Lung (tissue), 12 donors: ENCODE data around the gene GSAP. TPM values are rescaled to one million over a fixed set of nuclear protein-coding genes. Genes with fewer than 3 reads are reported as not detected.
A peak's percentile ranks its signal among the peaks of the same experiment; 100 is the strongest.

ENCODE experiments used
- ATAC-seq: fragments of 200-7000 bp; cut with Tn5 transposase; one replicate; pipeline ENCODE4 v1.9.1; 2020; ENCODE audit warnings: moderate number of reproducible peaks; ENCODE audit not compliant: insufficient read depth, low FRiP score
- DNase-seq, 3 donors: peaks; one replicate each; pipeline ENCODE4 v3.0.0-alpha.2; 2013 to 2017
- H3K27ac ChIP-seq, 2 donors: one replicate each; pipeline ENCODE4 v1.5.1; 2013; ENCODE audit warnings: mild to moderate bottlenecking in 2 of 2, moderate library complexity in 2 of 2, control low read depth in 1 of 2, inconsistent platforms in 1 of 2, low read depth in 1 of 2, low read length in 1 of 2
- H3K27me3 ChIP-seq, 3 donors: one replicate each; pipeline ENCODE4 v1.5.1; 2013; ENCODE audit warnings: low read length in 2 of 3; ENCODE audit not compliant: control insufficient read depth in 3 of 3, insufficient read depth in 3 of 3
- H3K36me3 ChIP-seq, 4 donors: one replicate each; pipeline ENCODE4 v1.5.1; 2013; ENCODE audit warnings: low read length in 4 of 4, mild to moderate bottlenecking in 1 of 4, moderate library complexity in 1 of 4; ENCODE audit not compliant: control insufficient read depth in 4 of 4, insufficient read depth in 4 of 4
- H3K4me1 ChIP-seq, 5 donors: one replicate each; pipeline ENCODE4 v1.5.1; 2013; ENCODE audit warnings: low read length in 5 of 5, mild to moderate bottlenecking in 2 of 5, moderate library complexity in 1 of 5; ENCODE audit not compliant: control insufficient read depth in 5 of 5, insufficient read depth in 5 of 5
- H3K4me3 ChIP-seq: one replicate; pipeline ENCODE4 v1.5.1; 2013; ENCODE audit warnings: mild to moderate bottlenecking, control low read depth, moderate library complexity
- H3K9ac ChIP-seq, 2 donors: one replicate each; pipeline ENCODE4 v1.5.1; 2013; ENCODE audit warnings: low read length in 2 of 2, control low read depth in 1 of 2; ENCODE audit not compliant: insufficient read depth in 1 of 2
- H3K9me3 ChIP-seq, 4 donors: one replicate each; pipeline ENCODE4 v1.5.1; 2013; ENCODE audit warnings: low read length in 3 of 4, mild to moderate bottlenecking in 1 of 4, moderate library complexity in 1 of 4; ENCODE audit not compliant: control insufficient read depth in 4 of 4, insufficient read depth in 3 of 4
- WGBS, 2 donors: extraction: QIAGEN DNeasy Blood & Tissue Kit; methylation state at CpG; one replicate each; pipeline ENCODE4 v1.1.7; 2013; 5-methylcytosine and 5-hydroxymethylcytosine counted together
- polyA plus RNA-seq, 2 donors: library from polyadenylated mRNA; stranded (reverse); fragments of 200-250 nt; gene quantifications; one replicate each; pipeline ENCODE4 v1.2.1, GENCODE V29; 2013
- total RNA-seq, 2 donors: library from RNA; depleted of rRNA in 1 of 2; stranded (reverse); fragments of >200 nt in 1 of 2; gene quantifications; one replicate each; pipeline ENCODE4 v1.2.1, GENCODE V29; 2014 to 2021
- TF ChIP-seq, protein P1 (sequence below): IDR thresholded peaks from 2 replicates; pipeline ENCODE4 v1.5.1; 2012; ENCODE audit warnings: mild to moderate bottlenecking; ENCODE audit errors: control extremely low read depth, extremely low read depth
- donor health status: control.
- donor health status: control.
- donor health status: Bipolar disorder and iron deficiency.
- donor health status: healthy.
- donor health status: DM: yes; HTN: yes; CAD: no.

Gene GSAP
- total and polyA plus RNA-seq, 4 donors = 26.4 to 99.3 (median 57.4) TPM

DNA sequence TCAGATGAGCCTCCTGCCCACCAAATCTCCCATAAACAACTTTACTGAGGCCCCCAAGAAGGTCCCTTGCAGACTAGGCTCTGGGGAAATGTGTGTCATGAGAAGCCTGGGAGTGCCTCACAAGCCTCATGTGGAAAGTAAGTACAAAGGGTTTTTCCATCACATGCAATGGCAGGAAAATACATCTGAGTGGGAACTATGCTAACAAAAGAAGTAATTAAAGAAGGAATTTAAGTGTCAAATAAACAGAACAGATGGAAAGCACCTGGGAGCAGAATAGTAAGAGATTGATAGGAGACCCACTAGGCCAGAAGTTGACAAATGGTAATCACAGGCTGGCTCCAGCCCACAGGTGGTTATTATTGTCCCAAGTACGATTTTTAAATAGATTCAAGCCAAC lies 20.5 kb downstream of the GSAP start:
- Histone ChIP-seq H3K27ac (no peak overlapping the region), H3K9me3 (no peaks in the 10 kb centered on the region), H3K4me3 (no peak overlapping the region), H3K36me3 (peaks cover 0 to 6% (median 0%) of the 10 kb centered on the region in 4 donors), H3K9ac (no peak overlapping the region), H3K4me1 (peaks cover 0 to 4% (median 0%) of the 10 kb centered on the region in 5 donors), H3K27me3 (no peaks in the 10 kb centered on the region)
- 70 to 96% methylated on average over 1 of the region's 1 CpG for WGBS, 2 donors
- ATAC-seq (no peak), DNase-seq (peak in 2 of 3 donors; percentile 19 to 54)
- TF ChIP-seq, protein P1, sequence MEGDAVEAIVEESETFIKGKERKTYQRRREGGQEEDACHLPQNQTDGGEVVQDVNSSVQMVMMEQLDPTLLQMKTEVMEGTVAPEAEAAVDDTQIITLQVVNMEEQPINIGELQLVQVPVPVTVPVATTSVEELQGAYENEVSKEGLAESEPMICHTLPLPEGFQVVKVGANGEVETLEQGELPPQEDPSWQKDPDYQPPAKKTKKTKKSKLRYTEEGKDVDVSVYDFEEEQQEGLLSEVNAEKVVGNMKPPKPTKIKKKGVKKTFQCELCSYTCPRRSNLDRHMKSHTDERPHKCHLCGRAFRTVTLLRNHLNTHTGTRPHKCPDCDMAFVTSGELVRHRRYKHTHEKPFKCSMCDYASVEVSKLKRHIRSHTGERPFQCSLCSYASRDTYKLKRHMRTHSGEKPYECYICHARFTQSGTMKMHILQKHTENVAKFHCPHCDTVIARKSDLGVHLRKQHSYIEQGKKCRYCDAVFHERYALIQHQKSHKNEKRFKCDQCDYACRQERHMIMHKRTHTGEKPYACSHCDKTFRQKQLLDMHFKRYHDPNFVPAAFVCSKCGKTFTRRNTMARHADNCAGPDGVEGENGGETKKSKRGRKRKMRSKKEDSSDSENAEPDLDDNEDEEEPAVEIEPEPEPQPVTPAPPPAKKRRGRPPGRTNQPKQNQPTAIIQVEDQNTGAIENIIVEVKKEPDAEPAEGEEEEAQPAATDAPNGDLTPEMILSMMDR = no peak

DNA sequence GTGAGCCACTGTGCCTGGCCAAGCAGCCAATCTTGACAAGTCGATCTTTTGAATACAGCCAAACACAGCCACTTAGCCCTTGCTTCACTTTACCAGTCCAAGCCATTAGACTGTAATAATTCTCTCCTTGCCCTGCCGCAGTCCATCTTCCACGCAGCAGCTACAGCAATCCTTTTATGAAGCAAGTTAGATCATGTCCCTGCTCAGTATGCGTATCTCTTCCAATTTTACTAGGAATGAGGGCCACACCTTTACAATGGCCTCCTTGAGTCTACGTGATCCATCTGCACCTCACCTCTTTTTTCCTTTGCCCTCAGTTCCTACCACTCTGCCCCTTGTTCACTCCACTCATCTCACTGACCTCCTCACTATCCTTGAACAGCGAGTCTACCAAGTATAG lies 22.2 kb downstream of the GSAP start:
- Histone ChIP-seq H3K36me3 (peaks cover 0 to 6% (median 0%) of the 10 kb centered on the region in 4 donors), H3K27ac (no peak overlapping the region), H3K9me3 (no peaks in the 10 kb centered on the region), H3K4me3 (no peak overlapping the region), H3K27me3 (no peaks in the 10 kb centered on the region), H3K9ac (no peak overlapping the region), H3K4me1 (peaks cover 0 to 4% (median 0%) of the 10 kb centered on the region in 5 donors)
- ATAC-seq (no peak), DNase-seq (no peak)
- WGBS, 2 donors = 94% methylated on average over 6 of the region's 6 CpGs
- TF ChIP-seq, protein P1 = no peak

DNA sequence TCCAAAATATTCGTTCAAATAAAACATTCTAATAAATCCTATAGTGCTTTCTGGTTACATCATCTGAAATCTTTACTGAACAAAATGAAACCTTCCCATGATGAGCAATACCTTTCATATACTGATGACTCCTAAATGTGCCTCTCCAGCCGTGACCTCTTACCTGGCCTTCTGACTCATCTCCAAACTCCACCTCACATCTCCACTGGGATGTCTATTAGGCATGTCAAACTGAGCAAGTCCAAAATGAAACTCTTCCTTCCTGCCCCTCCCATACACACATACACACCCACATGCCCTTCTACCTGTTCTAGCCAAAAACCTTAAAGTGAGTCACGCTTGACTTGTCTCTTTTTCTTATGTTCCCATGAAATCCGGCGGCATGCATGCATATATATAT lies 22.9 kb downstream of the GSAP start:
- H3K27ac ChIP-seq = no peak overlapping the region
- peaks cover 0 to 6% (median 0%) of the 10 kb centered on the region in 4 donors for H3K36me3 ChIP-seq
- WGBS, 2 donors = 87 to 95% methylated on average over 5 of the region's 5 CpGs
- H3K4me3 ChIP-seq = no peak overlapping the region
- DNase-seq (no peak), ATAC-seq (no peak)
- H3K9me3 ChIP-seq = no peaks in the 10 kb centered on the region
- H3K27me3 ChIP-seq = no peaks in the 10 kb centered on the region
- no peak overlapping the region for H3K9ac ChIP-seq
- TF ChIP-seq, protein P1 = no peak
- peaks cover 0 to 4% (median 0%) of the 10 kb centered on the region in 5 donors for H3K4me1 ChIP-seq

DNA sequence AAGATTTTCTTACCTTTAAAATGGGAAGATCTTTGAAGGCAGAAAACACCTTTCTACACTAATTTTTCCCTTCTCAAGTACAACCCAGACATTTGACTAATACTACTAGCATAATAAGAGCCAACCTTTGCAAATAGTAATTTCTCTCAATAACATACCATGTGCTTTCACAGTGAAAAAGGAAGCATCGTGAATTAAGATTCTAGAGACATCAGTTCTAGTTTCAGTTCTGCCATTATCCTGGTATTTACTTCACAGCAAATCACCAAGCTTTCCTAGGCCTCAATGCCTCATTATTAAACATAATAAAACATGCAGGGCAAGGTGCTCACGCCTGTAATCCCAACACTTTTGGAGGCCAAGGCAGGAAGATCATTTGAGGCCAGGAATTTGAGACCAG lies 24.9 kb downstream of the GSAP start:
- WGBS, 2 donors = 82 to 90% methylated on average over 2 of the region's 2 CpGs
- H3K9ac ChIP-seq = no peak overlapping the region

More for the DNA sequence above, 24.9 kb downstream of the GSAP start:
- Histone ChIP-seq H3K27ac (no peak overlapping the region), H3K4me3 (no peak overlapping the region), H3K4me1 (peaks cover 0 to 4% (median 0%) of the 10 kb centered on the region in 5 donors), H3K27me3 (no peaks in the 10 kb centered on the region), H3K9me3 (no peaks in the 10 kb centered on the region), H3K36me3 (peaks cover 0 to 6% (median 0%) of the 10 kb centered on the region in 4 donors)
- DNase-seq = no peak
- TF ChIP-seq, protein P1 = no peak
- no peak for ATAC-seq
